Upper lobe of left lung (tissue), 4 donors: ENCODE data around the gene TGM4.

ENCODE experiments used
- CTCF ChIP-seq, 6 experiments: fragments of 450-650 bp in 4 of 6; fragments of 200-600 bp in 2 of 6; sonication (generic) in 2 of 6; IDR thresholded peaks; one replicate each; pipeline ENCODE4 v1.5.1; 2016 to 2019; ENCODE audit warnings: antibody characterized with exemption in 6 of 6
- POLR2A ChIP-seq, 4 donors: fragments of 450-650 bp; IDR thresholded peaks; one replicate each; pipeline ENCODE4 v1.5.1; 2016 to 2017; ENCODE audit warnings: antibody characterized with exemption in 4 of 4, mild to moderate bottlenecking in 2 of 4
- POLR2AphosphoS5 ChIP-seq, 2 donors: sonication (generic); formaldehyde crosslinking; IDR thresholded peaks; one replicate each; pipeline ENCODE4 v1.5.1; 2017; ENCODE audit warnings: antibody characterized with exemption in 2 of 2

- no peak for TF ChIP-seq POLR2A (IDR thresholded peaks at IDR 0.05)
- TF ChIP-seq CTCF (IDR thresholded peaks at IDR 0.05) = no peak
- no peak for TF ChIP-seq POLR2AphosphoS5 (IDR thresholded peaks at IDR 0.05)
Measured at GRCh38 chr3:44926172-44926571, 51.8 kb downstream of the TGM4 start.
